CD14-positive monocyte (primary cell): Measurements from ENCODE around the gene PPP1R15A. TPM values are rescaled to one million over a fixed set of nuclear protein-coding genes. Genes with fewer than 3 reads are reported as not detected.
A peak's percentile ranks its signal among the peaks of the same experiment; 100 is the strongest.

Source experiments
- DNase-seq, 3 donors: peaks; one replicate each; pipeline ENCODE4 v3.0.0-alpha.2; 2011 to 2022
- H2AFZ ChIP-seq: 2 replicates; pipeline ENCODE4 v1.6.0; 2012; ENCODE audit warnings: mild to moderate bottlenecking, low read depth, low read length, inconsistent platforms; ENCODE audit not compliant: insufficient read depth, poor library complexity, severe bottlenecking
- H3K27ac ChIP-seq, 2 donors: 1 replicate in 1 of 2; 2 replicates in 1 of 2; pipeline ENCODE4 v1.5.1; 2012 to 2013; ENCODE audit warnings: low read length in 2 of 2, control low read depth in 1 of 2, inconsistent platforms in 1 of 2, low read depth in 1 of 2, mild to moderate bottlenecking in 1 of 2
- H3K27me3 ChIP-seq, 2 donors: one replicate each; pipeline versions ENCODE4 v1.6.0 to v1.6.1; 2011 to 2013; ENCODE audit warnings: low read length in 2 of 2; ENCODE audit not compliant: control insufficient read depth in 2 of 2, insufficient read depth in 2 of 2
- H3K36me3 ChIP-seq, 2 donors: replicated peaks in 1 of 2; 1 replicate in 1 of 2; 2 replicates in 1 of 2; pipeline versions ENCODE4 v1.5.1 to v1.6.1; 2012 to 2013; ENCODE audit warnings: low read length in 2 of 2, control low read depth in 1 of 2, inconsistent platforms in 1 of 2, mild to moderate bottlenecking in 1 of 2; ENCODE audit not compliant: insufficient read depth in 2 of 2, control insufficient read depth in 1 of 2
- H3K4me1 ChIP-seq, 2 donors: 1 replicate in 1 of 2; 2 replicates in 1 of 2; pipeline versions ENCODE4 v1.5.1 to v1.6.1; 2012 to 2013; ENCODE audit warnings: low read length in 2 of 2, control low read depth in 1 of 2, inconsistent platforms in 1 of 2, mild to moderate bottlenecking in 1 of 2, moderate library complexity in 1 of 2; ENCODE audit not compliant: insufficient read depth in 2 of 2, control insufficient read depth in 1 of 2
- H3K4me2 ChIP-seq: replicated peaks from 2 replicates; pipeline ENCODE3; 2012; ENCODE audit warnings: low read length, moderate library complexity, mild to moderate bottlenecking; ENCODE audit not compliant: poor library complexity, severe bottlenecking; ENCODE audit errors: extremely low read depth
- H3K4me3 ChIP-seq, 3 experiments: fragments of 200-600 bp in 1 of 3; sonication (generic) in 1 of 3; replicated peaks in 1 of 3; 1 replicate in 2 of 3; 2 replicates in 1 of 3; pipeline ENCODE4 v1.5.1; 2011 to 2013; ENCODE audit warnings: low read length in 3 of 3, mild to moderate bottlenecking in 3 of 3, control low read depth in 2 of 3, low read depth in 2 of 3, inconsistent platforms in 1 of 3, moderate library complexity in 1 of 3
- H3K79me2 ChIP-seq: 2 replicates; pipeline ENCODE4 v1.6.0; 2012; ENCODE audit warnings: mild to moderate bottlenecking, control low read depth, inconsistent platforms, low read length, moderate library complexity; ENCODE audit not compliant: insufficient read depth
- H3K9ac ChIP-seq: 2 replicates; pipeline ENCODE4 v1.6.0; 2017; ENCODE audit warnings: low read length, mild to moderate bottlenecking; ENCODE audit not compliant: insufficient read depth, poor library complexity, severe bottlenecking
- H3K9me3 ChIP-seq, 2 donors: replicated peaks in 1 of 2; 1 replicate in 1 of 2; 2 replicates in 1 of 2; pipeline versions ENCODE4 v1.5.1 to v1.6.1; 2012 to 2013; ENCODE audit warnings: low read length in 2 of 2, control low read depth in 1 of 2; ENCODE audit not compliant: control insufficient read depth in 1 of 2, insufficient read depth in 1 of 2
- H4K20me1 ChIP-seq: 2 replicates; pipeline ENCODE4 v1.6.0; 2012; ENCODE audit warnings: mild to moderate bottlenecking, low read length, control low read depth, moderate library complexity; ENCODE audit not compliant: insufficient read depth
- H3K27ac Mint-ChIP-seq, 7 donors: one replicate each; pipeline ENCODE4 v1.8.0; 2020; ENCODE audit warnings: mild to moderate bottlenecking in 7 of 7, mixed read lengths in 7 of 7, moderate library complexity in 6 of 7, inconsistent platforms in 2 of 7
- H3K27me3 Mint-ChIP-seq, 3 donors: one replicate each; pipeline ENCODE4 v1.8.0; 2021 to 2022; ENCODE audit warnings: low read depth in 3 of 3, mild to moderate bottlenecking in 3 of 3, mixed read lengths in 3 of 3, moderate library complexity in 3 of 3, inconsistent platforms in 1 of 3
- H3K36me3 Mint-ChIP-seq, 2 donors: one replicate each; pipeline ENCODE4 v1.8.0; 2020; ENCODE audit warnings: mixed read lengths in 2 of 2, inconsistent platforms in 1 of 2, mild to moderate bottlenecking in 1 of 2
- H3K4me1 Mint-ChIP-seq: one replicate; pipeline ENCODE4 v1.8.0; 2020; ENCODE audit warnings: mild to moderate bottlenecking, mixed read lengths
- H3K4me3 Mint-ChIP-seq, 2 donors: one replicate each; pipeline ENCODE4 v1.8.0; 2020; ENCODE audit warnings: mild to moderate bottlenecking in 2 of 2, mixed read lengths in 2 of 2, moderate library complexity in 1 of 2
- H3K9me3 Mint-ChIP-seq, 7 donors: one replicate each; pipeline ENCODE4 v1.8.0; 2020 to 2022; ENCODE audit warnings: mixed read lengths in 7 of 7, mild to moderate bottlenecking in 6 of 7, moderate library complexity in 6 of 7, inconsistent platforms in 2 of 7
- WGBS: methylation state at CpG from one replicate; pipeline ENCODE4 v1.1.5; 2013; ENCODE audit warnings: missing lambda C conversion rate; ENCODE audit not compliant: insufficient coverage; 5-methylcytosine and 5-hydroxymethylcytosine counted together
- intact Hi-C, 2 donors: fragments of 100-400 bp; cut with micrococcal nuclease; formaldehyde crosslinking; loops; one replicate each; pipeline versions ENCODE4 v1.15.0 to v1.15.1; 2023
- polyA plus RNA-seq, 3 donors: library from polyadenylated mRNA; depleted of rRNA in 1 of 3; unstranded in 2 of 3; stranded (reverse) in 1 of 3; fragments of 300-500 nt in 2 of 3; fragments of >200 nt in 1 of 3; fragmentation: Illumina TruSeq in 2 of 3; gene quantifications; 1 replicate in 2 of 3; 2 replicates in 1 of 3; pipeline ENCODE4 v1.2.3, GENCODE V29; 2012 to 2021
- TF ChIP-seq, protein P1 (sequence below): fragments of 200-600 bp; IDR thresholded peaks from one replicate; pipeline ENCODE4 v1.8.0; 2022; ENCODE audit warnings: antibody characterized with exemption, mild to moderate bottlenecking

The PPP1R15A gene
- polyA plus RNA-seq, 3 donors = 127 to 745 (median 169) TPM

DNA sequence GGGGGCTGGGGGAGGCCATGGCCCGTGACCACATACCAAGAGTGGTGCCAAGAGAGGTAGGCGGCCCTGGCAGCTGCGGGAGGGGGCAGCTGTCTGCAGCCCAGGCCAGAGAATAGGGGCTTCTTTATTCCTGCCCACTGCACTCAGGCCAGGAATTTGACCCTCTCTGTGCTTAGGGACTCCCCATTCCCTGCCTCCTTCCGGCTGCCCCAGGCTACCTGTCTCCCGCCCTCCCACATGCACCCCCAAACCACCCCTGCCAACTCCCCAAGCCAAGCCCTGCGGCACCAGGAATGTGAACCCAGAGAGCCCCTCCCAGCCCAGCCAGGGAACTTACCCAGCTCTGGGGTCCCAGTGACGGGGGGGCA, 4.5 kb upstream of the PPP1R15A start:
- peaks cover 4% of the 10 kb centered on the region for H4K20me1 ChIP-seq
- H3K4me2 ChIP-seq = no peak overlapping the region
- H3K79me2 ChIP-seq = peaks cover 5% of the 10 kb centered on the region
- no peak overlapping the region for H2AFZ ChIP-seq
- no peak overlapping the region for H3K4me3 Mint-ChIP-seq
- no peak for DNase-seq
- no peaks in the 10 kb centered on the region for H3K36me3 ChIP-seq
- 100% methylated on average over 5 of the region's 7 CpGs for WGBS
- TF ChIP-seq, protein P1, sequence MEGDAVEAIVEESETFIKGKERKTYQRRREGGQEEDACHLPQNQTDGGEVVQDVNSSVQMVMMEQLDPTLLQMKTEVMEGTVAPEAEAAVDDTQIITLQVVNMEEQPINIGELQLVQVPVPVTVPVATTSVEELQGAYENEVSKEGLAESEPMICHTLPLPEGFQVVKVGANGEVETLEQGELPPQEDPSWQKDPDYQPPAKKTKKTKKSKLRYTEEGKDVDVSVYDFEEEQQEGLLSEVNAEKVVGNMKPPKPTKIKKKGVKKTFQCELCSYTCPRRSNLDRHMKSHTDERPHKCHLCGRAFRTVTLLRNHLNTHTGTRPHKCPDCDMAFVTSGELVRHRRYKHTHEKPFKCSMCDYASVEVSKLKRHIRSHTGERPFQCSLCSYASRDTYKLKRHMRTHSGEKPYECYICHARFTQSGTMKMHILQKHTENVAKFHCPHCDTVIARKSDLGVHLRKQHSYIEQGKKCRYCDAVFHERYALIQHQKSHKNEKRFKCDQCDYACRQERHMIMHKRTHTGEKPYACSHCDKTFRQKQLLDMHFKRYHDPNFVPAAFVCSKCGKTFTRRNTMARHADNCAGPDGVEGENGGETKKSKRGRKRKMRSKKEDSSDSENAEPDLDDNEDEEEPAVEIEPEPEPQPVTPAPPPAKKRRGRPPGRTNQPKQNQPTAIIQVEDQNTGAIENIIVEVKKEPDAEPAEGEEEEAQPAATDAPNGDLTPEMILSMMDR = no peak
- peaks cover 0 to 4% of the 10 kb centered on the region in 2 donors for H3K36me3 Mint-ChIP-seq
- peaks cover 9 to 17% (median 12%) of the 10 kb centered on the region in 3 donors for H3K27me3 Mint-ChIP-seq
- H3K4me1 Mint-ChIP-seq = peaks cover 10% of the 10 kb centered on the region
- intact Hi-C loops = no loop called here
- H3K4me1 ChIP-seq = peaks cover 10% of the 10 kb centered on the region in 2 donors
- H3K4me3 ChIP-seq = no peak overlapping the region
- peaks cover 0 to 5% (median 4%) of the 10 kb centered on the region in 7 donors for H3K9me3 Mint-ChIP-seq
- H3K9me3 ChIP-seq = no peaks in the 10 kb centered on the region
- H3K9ac ChIP-seq = no peak overlapping the region
- H3K27ac ChIP-seq = no peak overlapping the region
- no peak overlapping the region for H3K27ac Mint-ChIP-seq
- H3K27me3 ChIP-seq = peaks cover 0 to 9% of the 10 kb centered on the region in 2 donors

DNA sequence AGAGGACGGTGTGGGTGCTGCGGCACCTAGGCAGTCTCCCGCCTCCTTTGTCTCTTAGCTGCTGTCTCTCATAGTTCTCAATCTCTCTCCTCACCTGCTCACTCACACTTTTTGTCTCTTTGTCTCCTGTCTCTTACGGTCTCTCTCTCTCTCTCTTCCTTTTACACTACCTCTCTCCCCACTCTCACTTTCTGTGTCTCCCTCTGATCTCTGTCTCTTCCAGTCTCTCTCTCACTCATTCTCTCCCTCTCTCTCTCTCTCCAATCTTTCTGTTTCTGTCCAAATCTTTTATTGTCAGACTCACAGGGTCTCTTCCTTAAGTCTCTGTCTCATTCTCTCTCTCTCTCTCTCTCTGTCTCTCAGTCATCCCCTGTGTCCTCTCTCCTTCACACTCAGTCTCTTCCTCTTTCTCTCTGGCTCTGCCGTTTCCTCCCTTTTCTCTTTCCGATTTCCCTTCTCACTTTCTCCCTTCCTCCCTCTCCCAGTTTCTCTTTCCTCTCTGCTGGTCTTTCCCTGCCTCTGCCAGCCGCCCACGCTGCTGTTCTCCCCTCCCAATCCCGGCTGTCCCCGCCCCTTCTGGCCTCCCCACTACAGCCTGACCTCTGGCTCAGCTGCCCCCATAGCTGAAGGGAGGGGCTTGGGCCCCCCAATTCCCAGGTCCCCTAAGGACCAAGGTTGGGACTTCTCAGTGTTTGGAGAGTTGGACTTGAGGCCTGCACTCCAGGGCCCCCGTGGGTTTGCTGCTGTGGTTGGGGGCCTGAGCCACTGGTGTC, 3.9 kb upstream of the PPP1R15A start, which contains the start of gene PLEKHA4:
Gene PLEKHA4 (minus strand): TSS at position 504 of the 773 bp plus-strand sequence. CDS start 997 bp downstream, outside the sequence.
- peaks cover 0 to 9% of the 10 kb centered on the region in 2 donors for H3K27me3 ChIP-seq
- 48% methylated on average over 5 of the region's 11 CpGs for WGBS
- DNase-seq = peak in 1 of 3 donors; percentile 44
- H3K9ac ChIP-seq = no peak within 1 kb of the TSS
- peaks cover 10% of the 10 kb centered on the region for H4K20me1 ChIP-seq
- TF ChIP-seq, protein P1 = no peak
- peaks cover 13% of the 10 kb centered on the region in 2 donors for H3K4me1 ChIP-seq
- peaks cover 5 to 10% of the 10 kb centered on the region in 2 donors for H3K36me3 Mint-ChIP-seq
- no peak within 1 kb of the TSS for H2AFZ ChIP-seq
- no peak within 1 kb of the TSS for H3K4me2 ChIP-seq
- no peaks in the 10 kb centered on the region for H3K9me3 ChIP-seq
- no peak within 1 kb of the TSS for H3K27ac ChIP-seq
- H3K27ac Mint-ChIP-seq = peak within 1 kb of the TSS in 4 of 7 donors; percentile 1 to 73 (median 49)
- no peak within 1 kb of the TSS for H3K4me3 ChIP-seq
- peaks cover 11% of the 10 kb centered on the region for H3K79me2 ChIP-seq
- peak within 1 kb of the TSS in 1 of 2 donors; percentile 50 for H3K4me3 Mint-ChIP-seq
- intact Hi-C loops = no loop called here
- peaks cover 11% of the 10 kb centered on the region for H3K4me1 Mint-ChIP-seq
- peaks cover 0 to 10% (median 5%) of the 10 kb centered on the region in 7 donors for H3K9me3 Mint-ChIP-seq
- peaks cover 12 to 17% (median 13%) of the 10 kb centered on the region in 3 donors for H3K27me3 Mint-ChIP-seq
- peaks cover 0 to under 1% of the 10 kb centered on the region in 2 donors for H3K36me3 ChIP-seq
